ENCODE data around the gene ZRSR2.
A peak's percentile ranks its signal among the peaks of the same experiment; 100 is the strongest.
"Not testable (repeated sequence)": the region's sequence is repeated elsewhere in the genome, so short reads cannot be mapped to it uniquely, and the experiment has no call there.

The ZRSR2 gene

DNA sequence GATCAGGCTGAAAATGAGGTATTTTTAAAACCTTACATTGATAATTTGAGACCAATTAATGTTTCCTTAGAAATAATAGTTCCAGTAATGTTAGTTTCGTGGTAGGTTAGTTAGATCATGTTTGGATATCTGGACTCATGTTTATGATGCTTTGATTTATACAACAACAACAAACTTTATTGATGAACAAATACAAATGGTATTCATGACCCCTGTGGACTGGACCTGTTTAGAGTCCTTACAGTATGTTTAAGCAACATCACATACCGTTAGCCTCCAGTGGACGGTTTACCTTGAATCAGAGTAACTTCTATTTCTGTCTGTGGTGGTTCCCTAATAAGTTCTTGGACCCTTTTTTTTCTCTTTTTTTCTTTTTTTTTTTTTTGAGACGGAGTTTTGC is 18.0 kb downstream of the ZRSR2 start:
- DNase-seq, result no peak

DNA sequence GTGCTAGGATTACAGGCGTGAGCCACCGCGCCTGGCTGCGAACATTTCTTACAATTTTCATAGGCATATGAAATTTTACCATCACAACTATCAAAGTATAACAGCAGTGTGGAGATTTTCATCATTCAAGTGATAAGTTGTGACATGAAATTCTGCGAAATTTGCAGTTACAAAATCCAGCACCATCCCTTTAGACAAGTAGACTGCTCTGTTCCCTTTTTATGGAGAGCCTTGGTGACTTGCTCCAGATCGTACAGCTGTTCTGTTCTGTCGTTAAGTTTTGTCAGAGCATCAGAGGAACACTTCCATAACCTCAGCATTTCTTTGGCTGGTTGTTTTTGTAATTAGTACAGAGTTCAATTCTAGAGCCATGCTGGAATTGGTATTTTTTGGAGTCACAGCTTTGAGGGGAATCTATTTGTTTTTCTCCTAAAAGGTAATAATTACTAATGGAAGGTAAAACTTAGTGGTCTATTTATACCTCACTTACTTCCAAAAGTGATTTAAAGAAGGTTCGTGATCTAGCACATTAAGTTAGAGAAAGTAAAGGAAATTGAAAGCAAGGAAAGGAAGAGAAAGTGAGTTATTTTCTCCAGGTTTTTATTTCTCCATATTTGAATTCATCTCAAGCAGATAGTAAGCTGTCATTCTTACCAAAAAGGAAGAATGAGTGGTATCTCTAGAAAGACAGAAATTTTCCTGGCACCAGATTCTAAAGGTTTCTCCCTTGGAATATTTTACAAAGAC is 22.1 kb downstream of the ZRSR2 start:
- DNase-seq, result no peak

DNA sequence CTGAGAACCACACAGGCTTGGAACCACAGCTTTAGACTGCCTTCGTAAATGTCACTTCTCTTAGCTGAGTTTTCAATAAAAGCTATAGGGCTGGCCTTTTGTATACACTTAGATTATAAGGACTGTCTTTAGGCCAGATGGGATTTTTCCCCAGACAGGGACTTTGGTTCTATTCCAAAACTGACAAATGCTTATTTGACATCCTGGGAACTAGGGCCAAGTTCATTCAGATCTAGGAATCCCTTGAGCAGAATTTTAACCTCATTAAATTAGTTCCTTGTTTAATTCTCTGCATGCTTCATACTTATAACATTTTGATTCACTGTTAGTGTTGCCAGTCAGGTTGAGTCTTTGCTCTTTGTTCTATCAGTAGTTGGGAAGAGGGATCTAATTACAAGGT is 23.1 kb downstream of the ZRSR2 start:
- DNase-seq, result no peak

DNA sequence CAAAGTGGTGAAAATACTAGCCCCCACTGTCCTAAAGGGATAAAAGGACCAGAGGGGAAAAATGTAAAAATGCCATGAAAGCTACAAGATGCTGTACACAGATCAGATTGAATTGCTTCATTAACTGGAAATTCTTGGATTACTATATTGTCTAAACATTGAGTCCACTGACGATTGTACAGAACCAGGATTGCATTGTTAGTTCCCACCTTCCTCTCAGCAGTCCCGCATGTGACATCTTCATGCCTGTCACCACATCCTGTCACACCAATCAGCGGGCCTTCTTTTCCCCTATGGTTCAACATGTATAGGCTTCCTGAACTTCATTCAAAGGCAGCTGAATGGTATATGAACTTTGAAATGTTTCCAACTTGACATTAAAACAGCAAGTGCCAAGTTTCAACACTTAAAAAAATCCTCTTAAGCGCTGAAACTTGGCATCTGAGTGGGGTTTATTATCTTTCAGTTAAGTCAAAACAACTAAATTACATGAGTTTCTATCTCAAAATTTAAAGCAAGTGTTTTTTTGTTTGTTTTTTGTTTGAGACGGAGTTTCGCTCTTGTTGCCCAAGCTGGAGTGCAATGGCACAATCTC is 24.6 kb downstream of the ZRSR2 start:
- no peak for DNase-seq

DNA sequence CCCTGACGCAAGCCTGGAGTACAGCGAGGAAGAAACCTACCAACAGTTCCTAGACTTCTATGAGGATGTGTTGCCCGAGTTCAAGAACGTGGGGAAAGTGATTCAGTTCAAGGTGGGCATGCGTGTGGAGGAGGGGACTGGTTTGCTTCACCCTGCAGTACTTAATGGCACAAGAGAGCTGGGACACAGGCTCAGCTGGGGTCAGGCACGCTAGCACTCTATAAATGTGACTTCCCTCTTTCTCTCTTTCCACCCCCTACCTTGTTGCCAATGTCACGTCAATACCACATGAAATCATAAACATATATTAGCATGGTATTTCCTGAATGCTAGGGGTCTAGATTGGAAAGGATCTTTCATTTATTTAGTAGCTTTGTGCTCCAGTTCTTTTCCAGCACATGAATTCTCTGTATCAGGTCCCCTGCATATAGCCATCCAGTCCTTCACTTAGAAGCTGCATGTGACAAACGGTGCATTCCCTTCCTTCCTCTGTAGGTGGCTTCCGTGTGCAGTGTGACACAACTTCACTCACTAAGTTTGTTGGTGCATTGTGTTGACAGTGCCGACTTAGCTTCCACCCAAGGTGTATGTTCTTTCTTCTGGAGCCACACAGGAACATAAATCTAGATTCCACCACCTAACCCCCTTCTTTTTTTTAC is 25.6 kb downstream of the ZRSR2 start:
- peak; percentile 35 for DNase-seq

DNA sequence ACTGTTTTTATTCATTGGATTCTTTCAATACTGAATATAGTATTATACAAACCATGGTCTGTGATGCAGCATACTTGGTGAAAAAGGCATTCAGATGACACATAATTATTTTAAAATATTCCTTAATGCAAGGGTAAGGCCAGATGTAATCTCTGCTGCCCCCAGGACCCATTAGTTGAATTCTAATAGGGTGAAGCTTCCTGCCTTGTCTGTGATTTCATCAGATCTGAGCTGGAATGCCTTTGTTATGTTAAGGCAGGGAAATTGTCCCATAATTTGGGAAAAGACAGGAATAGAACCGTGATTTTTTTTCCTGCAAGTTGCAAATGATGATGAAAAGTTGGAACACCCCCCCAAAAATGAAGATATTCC is 26.1 kb downstream of the ZRSR2 start:
- DNase-seq, result no peak

DNA sequence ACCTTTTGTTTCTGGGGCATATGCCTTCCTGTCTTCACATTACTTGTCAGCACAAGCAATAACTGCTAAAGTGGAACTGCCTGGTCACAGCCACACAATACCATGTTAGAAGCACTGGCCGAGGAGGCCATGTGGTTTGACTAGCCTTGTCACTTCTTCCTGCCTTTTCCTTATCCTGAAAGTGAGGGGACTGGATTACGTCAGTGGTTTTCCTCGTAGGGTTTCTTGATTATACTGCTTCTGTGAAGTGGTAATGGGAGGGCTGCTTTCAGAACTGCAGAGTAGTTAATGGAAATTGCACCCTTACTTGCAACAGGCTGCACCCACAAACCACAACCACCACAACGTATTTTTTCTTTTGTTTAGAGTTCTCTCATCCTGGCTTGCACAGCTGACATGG is 26.6 kb downstream of the ZRSR2 start:
- peak; percentile 57 for DNase-seq

DNA sequence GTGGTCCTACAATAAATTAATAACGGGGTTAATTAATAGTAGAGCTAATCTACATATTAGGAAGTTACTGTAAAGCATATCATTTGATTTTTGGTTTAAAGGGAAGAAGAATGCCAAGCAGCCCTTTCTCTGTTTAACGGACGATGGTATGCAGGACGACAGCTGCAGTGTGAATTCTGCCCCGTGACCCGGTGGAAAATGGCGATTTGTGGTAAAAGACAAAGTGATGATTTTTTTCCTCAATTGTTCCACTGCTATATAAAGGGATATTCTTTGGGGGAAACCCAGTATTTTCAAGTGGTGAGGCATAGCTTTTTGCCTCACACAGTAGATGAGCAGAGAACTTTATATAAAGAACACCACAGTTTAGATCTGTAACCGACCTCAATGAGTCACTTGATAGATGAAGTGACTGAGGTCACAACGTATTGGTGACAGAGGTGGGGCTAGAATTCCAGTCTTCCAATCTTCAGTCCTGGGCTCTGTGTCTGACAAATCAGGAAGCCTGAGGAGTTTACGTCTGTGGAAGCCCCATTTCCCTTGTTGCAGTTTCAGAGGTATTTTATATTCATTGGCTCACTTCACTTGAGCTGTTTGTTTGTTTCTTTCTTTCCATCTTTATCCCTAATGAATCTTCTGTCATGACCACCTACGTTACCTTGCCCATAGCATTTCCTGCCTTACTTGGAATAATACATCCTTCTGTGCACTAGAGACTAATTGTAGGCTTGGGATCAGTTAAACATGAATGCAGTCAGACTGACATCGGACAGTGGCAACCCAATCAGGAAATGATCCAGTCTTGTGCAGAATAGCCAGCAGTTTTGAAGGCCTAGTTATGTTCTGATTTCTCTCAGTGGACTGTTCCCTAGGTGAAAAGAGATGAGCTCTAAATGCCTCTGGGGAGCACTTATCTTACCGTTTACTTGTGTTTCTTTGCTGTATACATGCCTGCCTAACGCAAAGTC is 30.1 kb downstream of the ZRSR2 start:
- no peak for DNase-seq

DNA sequence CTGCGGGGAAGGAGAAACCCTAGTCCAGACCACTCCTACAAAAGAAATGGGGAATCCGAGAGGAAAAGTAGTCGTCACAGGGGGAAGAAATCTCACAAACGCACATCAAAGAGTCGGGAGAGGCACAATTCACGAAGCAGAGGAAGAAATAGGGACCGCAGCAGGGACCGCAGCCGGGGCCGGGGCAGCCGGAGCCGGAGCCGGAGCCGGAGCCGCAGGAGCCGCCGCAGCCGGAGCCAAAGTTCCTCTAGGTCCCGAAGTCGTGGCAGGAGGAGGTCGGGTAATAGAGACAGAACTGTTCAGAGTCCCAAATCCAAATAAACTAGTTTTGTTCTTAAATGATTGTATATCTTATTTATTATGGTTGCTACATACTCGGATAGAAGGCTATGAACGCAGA is 32.6 kb downstream of the ZRSR2 start:
- DNase-seq, result no peak

DNA sequence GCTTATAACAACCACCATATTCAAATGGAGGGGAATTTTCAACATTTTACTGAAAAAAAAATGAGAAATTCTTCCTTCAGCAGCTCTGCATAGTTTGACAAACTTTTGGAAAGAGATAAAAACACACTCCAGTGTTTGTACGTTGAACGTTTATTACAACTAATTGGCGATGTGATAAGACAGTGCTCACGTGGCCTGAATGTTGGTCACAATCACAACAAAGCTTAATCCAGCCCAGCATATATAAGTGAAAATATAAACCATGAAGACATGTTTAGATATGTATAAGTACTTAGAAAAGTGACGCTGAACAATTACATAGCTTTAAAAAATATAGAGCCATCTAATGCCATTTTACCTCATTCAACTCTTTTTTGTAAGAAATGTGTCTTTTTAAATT is 35.7 kb downstream of the ZRSR2 start:
- DNase-seq, result no peak

DNA sequence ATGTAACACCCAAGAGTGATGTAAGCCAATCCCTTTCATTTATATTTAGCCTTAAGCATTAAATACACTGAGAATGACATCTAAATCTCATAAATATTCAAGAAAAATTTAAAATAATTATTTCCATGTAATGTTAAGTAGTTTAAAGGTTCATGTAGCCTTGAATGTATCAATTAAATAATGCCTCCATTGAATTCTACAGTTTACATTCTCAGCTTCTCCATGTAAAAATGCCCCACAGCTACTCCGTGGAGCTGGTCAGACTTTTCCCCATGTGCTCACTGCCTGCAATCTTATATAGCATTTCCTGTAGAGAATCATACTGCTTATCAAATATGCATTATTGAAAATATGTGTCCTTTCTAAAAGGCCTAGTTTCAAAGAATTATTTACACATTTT is 38.9 kb downstream of the ZRSR2 start:
- no peak for DNase-seq

DNA sequence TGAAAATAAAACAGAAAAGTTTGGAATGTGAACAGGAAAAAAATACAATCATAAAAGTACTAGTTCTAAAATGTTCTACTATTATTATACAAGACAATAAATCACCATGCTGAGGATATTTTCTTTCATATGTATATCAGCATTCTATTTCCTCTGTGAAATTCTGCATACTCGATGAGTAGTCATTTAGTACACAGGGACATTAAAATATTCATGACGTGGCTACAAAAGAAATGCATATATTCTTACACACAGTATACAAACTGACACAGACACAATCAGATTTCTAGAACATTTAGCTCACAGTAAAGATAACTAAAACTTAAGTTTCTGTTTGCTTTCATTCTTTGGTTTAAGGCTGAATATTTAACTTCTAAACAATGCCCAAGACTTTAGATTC is 41.1 kb downstream of the ZRSR2 start:
- not testable (repeated sequence) for DNase-seq

DNA sequence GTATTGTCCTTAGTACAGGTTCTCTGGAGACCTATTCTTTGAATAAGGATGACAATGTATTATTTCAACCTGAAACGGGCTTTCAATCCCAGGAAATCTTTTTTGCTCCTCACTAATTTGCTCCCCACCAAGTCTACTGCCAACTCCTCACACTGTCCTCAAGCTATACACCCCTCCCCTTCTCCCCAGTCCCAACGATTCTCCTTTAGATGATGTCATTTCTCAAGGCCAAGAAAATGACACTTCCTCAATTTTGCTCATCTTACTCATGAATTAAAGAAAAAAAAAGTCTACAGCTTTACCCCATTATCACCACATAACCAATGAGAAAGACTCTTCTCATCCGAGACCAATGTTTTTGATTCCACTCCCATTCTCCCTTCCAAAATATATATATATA is 43.8 kb downstream of the ZRSR2 start:
- no peak for DNase-seq

DNA sequence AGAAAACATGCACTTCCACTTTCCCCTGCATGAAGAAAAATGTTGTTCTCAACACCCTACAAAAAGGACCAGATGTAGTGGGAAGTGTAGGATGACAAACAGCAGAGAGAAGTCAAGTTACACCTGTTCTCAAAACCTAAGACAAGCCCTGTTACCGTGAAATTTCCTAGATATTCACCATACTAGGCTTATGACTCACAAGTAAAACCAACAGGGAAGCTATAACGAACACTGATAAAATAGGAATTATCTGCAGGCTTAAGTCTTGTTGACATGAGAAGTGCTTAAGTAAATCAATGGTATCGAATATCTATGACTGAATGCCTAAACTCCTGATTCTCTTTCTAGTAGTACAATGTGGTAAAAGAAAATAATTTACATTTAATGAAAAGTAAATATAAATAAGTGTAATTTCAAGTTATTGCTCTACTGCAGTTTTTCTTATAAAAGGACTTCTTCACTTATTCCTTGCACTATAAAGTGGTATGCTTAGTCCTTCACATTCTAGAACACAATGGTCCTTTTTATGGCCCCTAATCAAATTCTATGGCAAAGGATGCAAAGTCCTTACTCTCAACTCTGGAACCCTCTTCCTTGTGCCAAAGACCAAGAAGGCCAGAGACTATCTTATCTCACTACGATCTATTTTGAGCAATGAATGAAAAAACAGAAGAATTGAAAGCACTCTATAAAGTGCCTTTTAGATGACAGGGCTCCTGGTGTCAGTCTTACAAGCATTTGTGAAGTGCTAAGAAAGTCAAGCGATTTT is 44.7 kb downstream of the ZRSR2 start:
- no peak for DNase-seq

DNA sequence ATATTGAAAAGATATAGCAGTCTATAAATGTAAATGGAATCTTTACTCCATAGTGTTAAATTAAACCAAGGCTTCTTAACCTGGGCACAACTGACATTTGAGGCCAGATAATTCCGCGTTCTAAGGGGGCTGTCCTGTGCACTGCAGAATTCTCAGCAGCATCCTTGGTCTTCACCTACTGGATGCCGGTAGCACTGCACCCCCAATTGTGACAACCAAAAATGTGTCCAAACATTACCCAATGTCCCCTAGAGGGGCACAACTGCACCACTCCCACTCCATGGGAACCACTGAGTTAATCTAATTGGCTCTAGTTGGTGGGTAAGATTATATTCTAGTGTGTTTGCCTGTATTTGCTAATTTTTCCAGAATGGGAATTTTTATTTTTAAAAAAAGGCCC is 47.7 kb downstream of the ZRSR2 start:
- DNase-seq, result peak; percentile 19

DNA sequence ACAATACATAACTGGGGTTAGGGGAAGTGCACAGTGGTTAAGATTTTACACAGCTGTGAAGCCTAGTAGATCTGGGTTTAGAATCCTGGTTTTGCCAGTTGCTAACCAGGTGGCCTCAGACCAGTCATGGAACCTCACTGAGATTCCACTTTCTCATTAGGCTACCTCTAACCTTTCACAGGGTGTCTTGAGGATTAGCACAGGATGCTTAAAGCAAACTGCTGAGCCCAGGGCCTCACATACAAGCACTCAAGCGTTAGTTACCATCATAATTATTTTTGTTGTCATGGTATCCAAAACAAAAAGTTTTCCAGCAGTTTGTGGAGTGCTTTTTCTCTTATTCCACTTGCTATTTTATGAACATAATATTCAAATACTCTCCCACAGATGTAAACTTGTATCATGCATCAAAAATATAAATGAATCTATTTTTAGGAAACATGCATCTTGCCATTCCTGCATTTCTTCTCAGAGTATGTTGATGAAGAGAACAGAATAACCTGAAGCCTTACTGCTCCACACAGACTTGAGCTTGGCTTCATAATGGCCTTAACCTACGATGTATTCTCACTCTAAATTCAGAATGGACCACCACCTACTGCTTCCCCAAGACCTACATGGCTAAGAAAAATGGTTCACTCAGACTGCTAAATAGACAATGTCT is 51.7 kb downstream of the ZRSR2 start:
- no peak for DNase-seq

DNA sequence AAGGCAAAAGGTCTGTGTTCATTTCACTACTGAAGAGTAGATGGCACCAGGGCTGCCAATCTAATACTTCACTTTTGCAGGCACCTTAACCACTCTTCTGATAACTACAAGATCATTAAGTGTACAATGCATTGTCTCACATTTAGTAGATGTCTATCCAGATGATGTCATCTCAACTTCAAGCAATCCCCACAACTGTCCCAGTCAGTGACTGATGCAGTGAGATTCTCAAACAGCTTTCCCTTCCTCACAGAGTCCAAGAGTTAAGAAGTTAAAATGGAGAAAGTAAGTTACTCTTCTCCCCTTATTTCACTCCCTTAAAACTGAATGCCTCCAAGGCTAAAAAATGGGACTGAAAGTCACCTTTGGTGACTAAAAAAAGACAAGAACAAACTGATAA is 53.7 kb downstream of the ZRSR2 start:
- DNase-seq, result no peak

DNA sequence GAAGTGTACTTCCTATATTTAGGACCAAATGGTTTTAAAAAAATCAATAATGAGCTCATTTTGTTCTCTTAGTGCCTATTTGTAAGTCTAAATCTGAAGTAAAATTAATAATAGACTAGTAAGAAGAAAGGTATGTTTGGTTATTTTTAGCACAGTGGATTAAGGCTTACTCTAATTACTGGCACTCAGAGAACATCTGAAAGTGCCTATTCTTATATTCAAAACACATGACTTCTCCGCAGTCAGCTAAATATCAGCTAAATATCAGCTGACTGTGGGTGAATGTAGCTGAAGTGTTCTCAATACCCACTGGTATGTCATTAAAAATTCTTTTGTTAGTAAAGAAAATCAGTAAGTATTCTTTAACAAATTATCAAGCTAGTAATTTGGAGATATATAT is 58.3 kb downstream of the ZRSR2 start:
- DNase-seq, result no peak

DNA sequence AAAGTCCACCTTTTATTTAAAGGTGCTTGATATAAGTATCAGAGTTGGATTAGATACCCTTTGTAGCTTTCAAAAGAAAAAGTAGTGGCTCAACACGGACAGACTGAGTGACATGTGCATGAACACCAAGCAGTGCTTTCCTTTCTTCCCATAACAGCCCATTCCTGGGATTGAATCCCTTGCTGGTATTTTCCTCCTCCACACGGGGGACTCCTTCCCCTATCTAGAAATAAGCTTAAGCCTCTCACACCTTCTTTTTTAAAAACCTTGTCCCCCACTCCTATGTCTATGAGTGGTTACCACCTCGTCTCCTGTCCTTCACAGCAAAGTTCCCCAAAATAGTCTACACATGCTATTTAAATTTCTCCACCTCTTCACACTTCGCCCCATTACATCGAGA is 59.3 kb downstream of the ZRSR2 start:
- no peak for DNase-seq

DNA sequence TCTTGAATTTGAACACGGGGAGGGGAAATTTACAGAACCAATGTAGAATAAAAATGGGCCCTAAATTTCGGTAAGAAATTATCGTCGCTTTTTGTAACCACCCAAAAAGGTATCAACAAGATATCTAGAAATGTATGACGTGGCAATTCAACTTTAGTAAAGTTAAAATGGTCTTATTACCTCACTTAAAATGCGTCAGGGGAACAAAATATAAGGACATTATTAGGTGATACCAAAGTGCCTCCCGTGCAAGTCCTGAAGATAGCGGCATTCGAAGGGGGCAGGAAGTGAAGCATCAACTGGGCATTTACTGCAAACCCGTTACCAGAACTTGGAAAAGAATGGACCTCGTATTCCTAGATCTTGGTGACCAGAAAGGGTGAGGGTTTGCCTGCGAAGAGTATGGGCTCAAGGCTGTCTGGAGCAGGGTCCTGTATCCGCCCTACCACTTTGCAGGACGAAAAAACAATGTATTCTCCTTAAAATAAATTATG is 63.3 kb downstream of the ZRSR2 start:
- DNase-seq, result no peak

DNA sequence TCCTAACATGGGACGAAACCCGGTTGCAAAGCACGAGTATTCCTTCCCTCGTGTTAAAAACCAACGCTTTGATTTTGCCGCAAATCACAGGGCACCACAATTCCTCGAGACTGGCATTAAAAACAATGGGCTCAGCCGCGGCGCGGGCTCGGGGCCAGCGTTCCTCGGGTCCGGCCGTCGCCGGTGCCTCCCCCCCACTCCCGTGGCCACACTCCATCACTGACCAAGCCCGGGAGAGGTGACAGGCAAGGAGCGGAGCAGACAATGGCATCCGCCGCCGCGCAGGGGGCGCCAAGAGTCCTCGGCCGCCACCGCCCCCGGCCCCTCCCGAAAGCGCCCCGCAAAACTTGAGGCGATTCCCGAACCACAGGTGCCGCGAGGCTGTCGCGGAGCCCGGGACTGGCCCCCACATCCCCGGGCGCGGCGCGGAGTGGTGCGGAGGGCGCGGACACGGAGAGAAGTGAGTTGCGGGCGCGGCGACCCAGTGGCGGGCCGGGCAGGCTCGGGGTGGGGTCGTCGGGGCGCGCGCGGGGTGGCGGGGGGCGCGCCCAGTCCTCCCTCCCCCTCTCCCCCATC is 63.9 kb downstream of the ZRSR2 start:
- peak; percentile 41 for DNase-seq
